MCF 10A (cell line): Measurements from ENCODE around the gene TTC7B. TPM values are rescaled to one million over a fixed set of nuclear protein-coding genes. Genes with fewer than 3 reads are reported as not detected.

Source experiments
- BruUV-seq: library from RNA; stranded (reverse); fragments of 400-500 nt; replicated peaks from 2 replicates; lab custom pipeline; 2021; lab: Mats Ljungman, UMichigan
- CTCF ChIA-PET: fragments of 300-600 bp; sonication (Branson Sonifier 250); formaldehyde crosslinking; extraction: SDS; loops from one replicate; lab custom pipeline; 2021; ENCODE audit warnings: antibody characterized with exemption, inconsistent platforms; lab: Yijun Ruan, JAX
- POLR2A ChIA-PET: fragments of 300-600, 350-650 bp; sonication (Branson Sonifier 250); formaldehyde crosslinking; extraction: SDS; loops from one replicate; lab custom pipeline; 2020; ENCODE audit warnings: antibody characterized with exemption, inconsistent platforms; lab: Yijun Ruan, JAX
- DNase-seq: peaks from one replicate; pipeline ENCODE4 v3.0.0-alpha.2; 2018; ENCODE audit not compliant: unreplicated experiment
- H3K27ac Mint-ChIP-seq: one replicate; pipeline ENCODE4 v1.8.0; 2022; ENCODE audit warnings: mild to moderate bottlenecking, low read depth, mixed read lengths; ENCODE audit not compliant: unreplicated experiment
- H3K27me3 Mint-ChIP-seq: one replicate; pipeline ENCODE4 v1.8.0; 2022; ENCODE audit warnings: mixed read lengths; ENCODE audit not compliant: insufficient read depth, unreplicated experiment
- H3K36me3 Mint-ChIP-seq: one replicate; pipeline ENCODE4 v1.8.0; 2022; ENCODE audit warnings: mild to moderate bottlenecking, moderate library complexity, mixed read lengths; ENCODE audit not compliant: insufficient read depth, unreplicated experiment
- H3K4me1 Mint-ChIP-seq: one replicate; pipeline ENCODE4 v1.8.0; 2022; ENCODE audit warnings: mixed read lengths; ENCODE audit not compliant: insufficient read depth, unreplicated experiment
- H3K4me3 Mint-ChIP-seq: one replicate; pipeline ENCODE4 v1.8.0; 2022; ENCODE audit warnings: mild to moderate bottlenecking, moderate library complexity, mixed read lengths; ENCODE audit not compliant: unreplicated experiment
- H3K9me3 Mint-ChIP-seq: one replicate; pipeline ENCODE4 v1.8.0; 2022; ENCODE audit warnings: mixed read lengths; ENCODE audit not compliant: unreplicated experiment
- CTCF ChIP-seq: fragments of 200-600 bp; IDR thresholded peaks from one replicate; pipeline ENCODE4 v1.8.0; 2022; ENCODE audit warnings: antibody characterized with exemption, mild to moderate bottlenecking; ENCODE audit not compliant: unreplicated experiment
- intact Hi-C: fragments of 100-400 bp; cut with micrococcal nuclease; formaldehyde crosslinking; loops from 2 replicates; pipeline ENCODE4 v1.14.1; 2022
- total RNA-seq: library from RNA; stranded (reverse); gene quantifications from 2 replicates; pipeline ENCODE4 v1.2.3, GENCODE V29; 2022

Gene TTC7B
- total RNA-seq, 1 experiment from 2014 or later = 31.1 TPM

GRCh38 chr14:90809530-90810312 is 6.5 kb downstream of the TTC7B start:
- POLR2A ChIA-PET = no interaction called here
- CTCF ChIA-PET = interaction anchor here (0.6 to 1.8 kb wide), 2 partner anchors 51 to 79 kb away, joined by 3 to 4 read pairs; no protein-coding TSS in a partner anchor

DNA sequence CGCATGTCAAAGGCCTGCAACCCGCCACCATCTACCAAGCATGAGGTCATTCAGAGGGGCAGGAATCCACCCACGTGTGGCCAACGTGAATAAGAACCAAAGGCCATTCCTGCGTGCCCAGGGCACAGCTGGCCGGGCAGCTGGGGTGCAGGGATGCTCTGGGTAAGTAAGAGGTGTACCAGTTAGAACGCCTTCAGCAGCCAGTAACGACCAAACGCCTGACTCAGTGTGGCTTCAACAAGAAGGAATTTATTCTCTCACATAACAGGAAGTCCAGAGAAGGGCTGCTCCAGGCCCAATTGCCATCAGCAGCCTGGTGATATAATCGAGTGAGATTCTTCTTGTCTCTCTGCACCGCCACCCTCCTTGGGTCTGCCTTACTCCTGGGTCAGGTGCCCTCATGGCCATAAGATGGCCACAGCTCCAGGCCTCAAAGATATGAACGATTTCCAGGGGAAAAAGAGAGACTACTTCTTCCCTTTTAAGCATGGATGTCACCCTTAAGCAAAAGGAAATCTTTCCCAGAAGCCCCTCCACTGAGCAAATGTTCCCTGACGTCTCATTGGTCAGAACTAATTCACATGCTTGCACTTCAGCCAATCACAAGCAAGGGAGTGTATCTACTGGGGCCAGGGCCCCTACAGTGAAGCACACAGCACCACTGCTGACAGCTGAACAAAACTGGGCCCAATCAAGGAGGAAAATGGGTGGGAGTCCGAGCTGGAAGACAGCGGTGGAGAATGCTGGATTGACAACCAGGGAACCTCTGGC is 7.3 kb downstream of the TTC7B start:
- no peaks in the 10 kb centered on the region for H3K27me3 Mint-ChIP-seq
- intact Hi-C loops = no loop called here
- CTCF ChIA-PET = no interaction called here
- no peaks in the 10 kb centered on the region for H3K4me1 Mint-ChIP-seq
- no peak for DNase-seq
- no peaks in the 10 kb centered on the region for H3K9me3 Mint-ChIP-seq
- POLR2A ChIA-PET = no interaction called here
- H3K27ac Mint-ChIP-seq = no peak overlapping the region
- no TSS peak for BruUV-seq
- TF ChIP-seq CTCF = no peak
- no peak overlapping the region for H3K4me3 Mint-ChIP-seq
- H3K36me3 Mint-ChIP-seq = no peaks in the 10 kb centered on the region

More at GRCh38 chr14:90809530-90810312, 6.5 kb downstream of the TTC7B start:
- Mint-ChIP-seq H3K27ac (no peak overlapping the region), H3K9me3 (no peaks in the 10 kb centered on the region), H3K27me3 (no peaks in the 10 kb centered on the region), H3K4me3 (no peak overlapping the region), H3K4me1 (no peaks in the 10 kb centered on the region), H3K36me3 (no peaks in the 10 kb centered on the region)
- intact Hi-C loops = no loop called here
- TF ChIP-seq CTCF = no peak
- no TSS peak for BruUV-seq
- no peak for DNase-seq

- no TSS peak for BruUV-seq
- H3K4me3 Mint-ChIP-seq = no peak overlapping the region
Measured at GRCh38 chr14:90807060-90807459, 9.2 kb downstream of the TTC7B start.

More at GRCh38 chr14:90807060-90807459, 9.2 kb downstream of the TTC7B start:
- TF ChIP-seq CTCF = no peak
- H3K9me3 Mint-ChIP-seq = no peaks in the 10 kb centered on the region
- H3K4me1 Mint-ChIP-seq = no peaks in the 10 kb centered on the region
- DNase-seq = no peak
- ChIA-PET CTCF (interaction anchor here (0.7 kb wide), 2 partner anchors 25 to 96 kb away, joined by 3 read pairs; no protein-coding TSS in a partner anchor), POLR2A (no interaction called here)
- no peaks in the 10 kb centered on the region for H3K27me3 Mint-ChIP-seq
- no peaks in the 10 kb centered on the region for H3K36me3 Mint-ChIP-seq
- intact Hi-C loops = no loop called here
- H3K27ac Mint-ChIP-seq = no peak overlapping the region
